Ovary (tissue), 9 donors: Measurements from ENCODE around the gene ALG10. TPM values are rescaled to one million over a fixed set of nuclear protein-coding genes. Genes with fewer than 3 reads are reported as not detected.
"Not testable (repeated sequence)": the region's sequence is repeated elsewhere in the genome, so short reads cannot be mapped to it uniquely, and the experiment has no call there.

Experiments
- DNase-seq, 5 donors: peaks; one replicate each; pipeline ENCODE4 v3.0.0-alpha.2; 2019 to 2020
- H3K27ac ChIP-seq, 2 donors: fragments of 200-600 bp; one replicate each; pipeline versions ENCODE4 v1.5.1 to v1.8.0; 2019 to 2022
- H3K27me3 ChIP-seq: fragments of 200-600 bp; one replicate; pipeline ENCODE4 v1.8.0; 2022
- H3K36me3 ChIP-seq: fragments of 200-600 bp; sonication (generic); one replicate; pipeline ENCODE4 v1.5.1; 2019
- H3K4me1 ChIP-seq: one replicate; pipeline ENCODE4 v1.8.1; 2013; ENCODE audit warnings: mild to moderate bottlenecking, moderate library complexity; ENCODE audit not compliant: insufficient read depth
- H3K4me3 ChIP-seq: fragments of 200-600 bp; sonication (generic); one replicate; pipeline ENCODE4 v1.5.1; 2017
- H3K9me3 ChIP-seq, 2 donors: fragments of 200-600 bp in 1 of 2; sonication (generic) in 1 of 2; one replicate each; pipeline versions ENCODE4 v1.5.1 to v1.8.1; 2013 to 2019; ENCODE audit warnings: mild to moderate bottlenecking in 1 of 2, moderate library complexity in 1 of 2
- CTCF ChIP-seq, 3 donors: fragments of 450-650 bp in 2 of 3; fragments of 200-600 bp in 1 of 3; IDR thresholded peaks; one replicate each; pipeline versions ENCODE4 v1.5.1 to v1.8.0; 2016 to 2022; ENCODE audit warnings: antibody characterized with exemption in 3 of 3, mild to moderate bottlenecking in 1 of 3
- EP300 ChIP-seq: sonication (generic); formaldehyde crosslinking; IDR thresholded peaks from one replicate; pipeline ENCODE4 v1.6.1; 2017; ENCODE audit warnings: antibody characterized with exemption
- POLR2A ChIP-seq: fragments of 450-650 bp; IDR thresholded peaks from one replicate; pipeline ENCODE4 v1.6.1; 2017; ENCODE audit warnings: antibody characterized with exemption, mild to moderate bottlenecking, moderate library complexity
- WGBS, 3 donors: extraction: QIAGEN DNeasy Blood & Tissue Kit in 1 of 3; methylation state at CpG; one replicate each; pipeline versions ENCODE4 v1.1.5 to v1.1.7; 2013 to 2017; 5-methylcytosine and 5-hydroxymethylcytosine counted together
- intact Hi-C, 4 donors: fragments of 100-400 bp; cut with DNase I; formaldehyde crosslinking; loops; one replicate each; pipeline versions ENCODE4 v1.11.0 to v1.15.1; 2022 to 2023
- polyA plus RNA-seq, 2 donors: library from polyadenylated mRNA; stranded (reverse); fragments of 200-250 nt in 1 of 2; fragments of 350-450 nt in 1 of 2; fragmentation: Illumina TruSeq in 1 of 2; extraction: RNeasy Lipid Tissue Mini Kit (QIAGEN cat#74804) in 1 of 2; gene quantifications; one replicate each; pipeline ENCODE4 v1.2.3, GENCODE V29; 2013 to 2014
- total RNA-seq, 7 donors: library from RNA; depleted of rRNA in 2 of 7; stranded (reverse); fragments of >200 nt in 2 of 7; fragmentation: NEBNext Ultra II Directional in 3 of 7; extraction: Animal tissue kit (Norgen Biotek cat#: 25700) in 3 of 7; gene quantifications; one replicate each; pipeline versions ENCODE4 v1.1.0 to v1.2.4, GENCODE V29; 2016 to 2023
- donor health status: DM: no; HTN: no; CAD: no; lungs with moderate emphysema.
- donor health status: DM: no; HTN: no; CAD: no.
- donor health status: Bipolar disorder and iron deficiency.
- donor health status: DM: yes; HTN: yes; CAD: no.
- donor health status: DM: no; HTN: no; CAD: no.
- donor health status: DM: yes; HTN: yes; CAD: no.

ALG10 gene
- total and polyA plus RNA-seq, 9 donors = 1.9 to 12.3 (median 9.4) TPM

- no peaks in the 10 kb centered on the region for H3K36me3 ChIP-seq
- H3K27ac ChIP-seq = no peak overlapping the region
- no peak overlapping the region for H3K4me3 ChIP-seq
- no peaks in the 10 kb centered on the region for H3K4me1 ChIP-seq
- intact Hi-C loops = no loop called here
- no peaks in the 10 kb centered on the region for H3K9me3 ChIP-seq
- no peaks in the 10 kb centered on the region for H3K27me3 ChIP-seq
- no peak for TF ChIP-seq EP300
- no peak for TF ChIP-seq CTCF (IDR thresholded peaks at IDR 0.05)
- TF ChIP-seq POLR2A = no peak
- DNase-seq = no peak
- WGBS, 3 donors = 89 to 93% (median 90%) methylated on average over 4 of the region's 4 CpGs
Measured at GRCh38 chr12:34030591-34030990, 8.3 kb downstream of the ALG10 start.

GRCh38 chr12:34033628-34034296 is 11.5 kb downstream of the ALG10 start:
- Histone ChIP-seq H3K27me3 (no peaks in the 10 kb centered on the region), H3K4me1 (no peaks in the 10 kb centered on the region), H3K36me3 (no peaks in the 10 kb centered on the region), H3K27ac (no peak overlapping the region), H3K9me3 (no peaks in the 10 kb centered on the region), H3K4me3 (no peak overlapping the region)
- no peak for TF ChIP-seq EP300
- no peak for TF ChIP-seq POLR2A
- no peak for TF ChIP-seq CTCF (IDR thresholded peaks at IDR 0.05)
- intact Hi-C loops = no loop called here
- 38 to 41% (median 38%) methylated on average over 1 of the region's 1 CpG for WGBS, 3 donors
- no peak for DNase-seq

GRCh38 chr12:34038357-34038756 is 16.1 kb downstream of the ALG10 start:
- H3K27ac ChIP-seq, H3K4me3 ChIP-seq, H3K27me3 ChIP-seq, H3K36me3 ChIP-seq, DNase-seq, intact Hi-C loops, H3K9me3 ChIP-seq, H3K4me1 ChIP-seq: not testable (repeated sequence)
- WGBS, 3 donors = 71 to 82% (median 71%) methylated on average over 3 of the region's 3 CpGs

GRCh38 chr12:34046570-34046969 is 24.3 kb downstream of the ALG10 start:
- H3K27ac ChIP-seq = no peak overlapping the region
- H3K4me3 ChIP-seq = no peak overlapping the region
- DNase-seq = no peak
- H3K9me3 ChIP-seq = no peaks in the 10 kb centered on the region
- intact Hi-C loops = no loop called here
- H3K4me1 ChIP-seq = no peaks in the 10 kb centered on the region
- TF ChIP-seq EP300 (no peak), CTCF (IDR thresholded peaks at IDR 0.05) (no peak), POLR2A (no peak)
- H3K36me3 ChIP-seq = no peaks in the 10 kb centered on the region
- no peaks in the 10 kb centered on the region for H3K27me3 ChIP-seq

GRCh38 chr12:34047855-34048254 is 25.6 kb downstream of the ALG10 start:
- intact Hi-C loops, DNase-seq, H3K4me3 ChIP-seq, H3K27me3 ChIP-seq, H3K36me3 ChIP-seq, H3K4me1 ChIP-seq, H3K27ac ChIP-seq, H3K9me3 ChIP-seq: not testable (repeated sequence)
- 61 to 75% (median 72%) methylated on average over 2 of the region's 2 CpGs for WGBS, 3 donors
